ENCODE data around the gene SCLT1. TPM values are rescaled to one million over a fixed set of nuclear protein-coding genes. Genes with fewer than 3 reads are reported as not detected.

SCLT1 gene
- total RNA-seq, 2 donors from 2014 or later: 9.9 to 13.8 TPM

DNA sequence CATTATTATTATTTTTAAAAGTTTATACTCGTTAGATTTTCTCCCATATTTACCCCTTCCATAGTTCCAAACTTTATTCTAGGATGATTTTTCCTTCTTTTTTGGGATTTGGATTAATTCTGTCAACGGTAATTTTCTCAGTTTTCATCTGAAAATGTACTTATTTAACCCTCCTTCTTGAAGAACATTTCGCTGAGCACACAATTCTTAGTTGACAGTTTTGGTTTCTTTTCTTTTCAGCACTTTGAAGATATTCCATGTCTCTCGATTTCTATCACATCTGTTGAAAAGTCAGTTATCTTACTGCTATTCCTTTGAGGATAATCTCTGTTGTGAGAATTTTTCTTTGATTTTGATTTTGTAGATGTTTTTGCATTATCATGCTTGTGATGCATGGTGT lies 85.2 kb downstream of the SCLT1 start:
- Histone ChIP-seq H3K27ac (no peak overlapping the region), H3K4me3 (no peak overlapping the region), H3K36me3 (replicated peaks in 1 of 2; ENCODE audit: insufficient read depth in 1 of 2, low read depth in 2 of 2) (no peaks in the 10 kb centered on the region), H3K4me1 (no peaks in the 10 kb centered on the region), H3K9me3 (peaks cover 0 to 8% (median 0%) of the 10 kb centered on the region in 3 donors), H3K27me3 (no peaks in the 10 kb centered on the region)
- DNase-seq (no peak), ATAC-seq (no peak)
- WGBS, 2 donors: 85 to 92% methylated on average over 4 of the region's 4 CpGs
- intact Hi-C loops (cut with DNase I): no loop called here
- TF ChIP-seq, protein P1, sequence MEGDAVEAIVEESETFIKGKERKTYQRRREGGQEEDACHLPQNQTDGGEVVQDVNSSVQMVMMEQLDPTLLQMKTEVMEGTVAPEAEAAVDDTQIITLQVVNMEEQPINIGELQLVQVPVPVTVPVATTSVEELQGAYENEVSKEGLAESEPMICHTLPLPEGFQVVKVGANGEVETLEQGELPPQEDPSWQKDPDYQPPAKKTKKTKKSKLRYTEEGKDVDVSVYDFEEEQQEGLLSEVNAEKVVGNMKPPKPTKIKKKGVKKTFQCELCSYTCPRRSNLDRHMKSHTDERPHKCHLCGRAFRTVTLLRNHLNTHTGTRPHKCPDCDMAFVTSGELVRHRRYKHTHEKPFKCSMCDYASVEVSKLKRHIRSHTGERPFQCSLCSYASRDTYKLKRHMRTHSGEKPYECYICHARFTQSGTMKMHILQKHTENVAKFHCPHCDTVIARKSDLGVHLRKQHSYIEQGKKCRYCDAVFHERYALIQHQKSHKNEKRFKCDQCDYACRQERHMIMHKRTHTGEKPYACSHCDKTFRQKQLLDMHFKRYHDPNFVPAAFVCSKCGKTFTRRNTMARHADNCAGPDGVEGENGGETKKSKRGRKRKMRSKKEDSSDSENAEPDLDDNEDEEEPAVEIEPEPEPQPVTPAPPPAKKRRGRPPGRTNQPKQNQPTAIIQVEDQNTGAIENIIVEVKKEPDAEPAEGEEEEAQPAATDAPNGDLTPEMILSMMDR (IDR thresholded peaks at IDR 0.05): no peak
- no peak for TF ChIP-seq POLR2A (IDR thresholded peaks at IDR 0.05)

DNA sequence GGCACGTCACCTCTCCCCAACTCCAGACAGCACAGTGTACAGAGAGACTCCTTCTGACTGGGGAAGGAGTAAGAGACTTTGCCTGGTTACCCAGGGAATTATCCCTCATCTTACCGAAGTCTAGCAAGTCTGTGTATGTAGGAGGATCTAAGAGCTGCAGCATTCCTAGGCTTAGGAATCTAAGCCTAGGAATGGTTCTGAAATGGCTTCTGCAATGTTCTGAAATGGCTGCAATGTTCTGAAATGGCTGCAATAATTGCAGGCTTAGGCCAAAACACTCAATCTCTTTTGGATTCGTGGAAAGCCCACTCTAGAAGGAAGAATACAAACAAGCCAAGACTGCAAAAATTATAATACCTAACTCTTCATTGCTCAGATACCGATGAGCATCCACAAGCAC lies 106.4 kb downstream of the SCLT1 start:
- no peak overlapping the region for H3K27ac ChIP-seq
- 95 to 99% methylated on average over 4 of the region's 4 CpGs for WGBS, 2 donors

DNA sequence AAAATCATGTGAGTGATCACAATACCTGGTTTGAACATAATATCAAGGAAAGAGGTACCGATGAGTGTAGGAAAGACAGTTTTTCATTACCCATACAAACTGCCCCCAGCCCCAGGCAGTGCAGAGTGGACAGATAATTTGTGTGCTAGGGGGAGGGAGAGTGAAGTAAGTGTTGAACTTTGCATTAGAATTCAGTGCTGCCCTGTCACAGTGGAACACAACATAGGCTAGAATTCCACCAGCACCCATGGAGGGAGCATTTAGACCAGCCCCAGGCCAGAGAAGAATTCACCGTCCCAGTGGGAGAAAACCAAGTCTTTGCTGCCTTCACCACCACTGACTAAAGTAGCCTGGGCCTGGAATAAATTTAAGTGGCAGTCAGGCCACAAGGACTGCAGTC lies 107.3 kb downstream of the SCLT1 start:
- 98 to 100% methylated on average over 2 of the region's 2 CpGs for WGBS, 2 donors
- Histone ChIP-seq H3K27me3 (no peaks in the 10 kb centered on the region), H3K27ac (no peak overlapping the region), H3K4me1 (no peaks in the 10 kb centered on the region), H3K4me3 (no peak overlapping the region), H3K9me3 (no peaks in the 10 kb centered on the region), H3K36me3 (replicated peaks in 1 of 2; ENCODE audit: insufficient read depth in 1 of 2, low read depth in 2 of 2) (no peaks in the 10 kb centered on the region)
- DNase-seq (no peak), ATAC-seq (no peak)
- no peak for TF ChIP-seq POLR2A (IDR thresholded peaks at IDR 0.05)
- TF ChIP-seq, protein P1 (IDR thresholded peaks at IDR 0.05): no peak
- intact Hi-C loops (cut with DNase I): no loop called here

More for the DNA sequence above, 106.4 kb downstream of the SCLT1 start:
- Histone ChIP-seq H3K4me1 (no peaks in the 10 kb centered on the region), H3K4me3 (no peak overlapping the region), H3K36me3 (replicated peaks in 1 of 2; ENCODE audit: insufficient read depth in 1 of 2, low read depth in 2 of 2) (no peaks in the 10 kb centered on the region), H3K27me3 (no peaks in the 10 kb centered on the region), H3K9me3 (no peaks in the 10 kb centered on the region)
- intact Hi-C loops (cut with DNase I): no loop called here
- TF ChIP-seq, protein P1 (IDR thresholded peaks at IDR 0.05): no peak
- TF ChIP-seq POLR2A (IDR thresholded peaks at IDR 0.05): no peak
- no peak for ATAC-seq
- no peak for DNase-seq

DNA sequence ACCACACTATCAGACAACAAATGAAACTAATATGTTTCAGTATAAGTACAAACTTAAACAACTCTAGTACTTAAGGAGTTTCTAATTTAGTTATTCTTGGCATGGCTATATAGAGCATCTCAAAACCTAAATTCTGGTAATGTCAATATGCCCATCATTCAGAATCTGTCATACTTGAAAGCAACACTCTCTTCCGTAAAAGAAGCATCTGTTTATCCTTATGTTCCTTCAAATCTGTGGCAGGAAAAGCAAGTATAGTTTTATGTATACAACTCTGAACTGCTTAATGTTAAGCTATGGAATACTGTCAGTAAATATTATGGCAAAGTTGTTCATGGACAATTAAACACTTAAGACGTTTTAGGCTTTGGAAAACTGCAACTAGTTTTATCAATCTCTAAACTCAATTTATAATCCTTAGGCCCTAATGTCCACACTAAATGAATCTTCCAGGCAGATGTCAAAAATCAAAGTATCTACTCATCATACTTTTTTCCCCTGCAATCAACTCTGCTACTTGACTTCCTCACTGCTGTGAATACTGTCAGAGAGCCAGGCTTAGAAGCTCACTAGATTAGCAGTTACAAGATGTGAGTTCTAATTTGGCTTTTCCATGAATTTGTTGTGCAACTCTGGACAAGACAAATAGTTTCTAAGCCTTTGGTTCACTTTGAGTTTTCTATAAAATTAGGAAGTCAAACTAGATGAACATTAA lies 109.4 kb downstream of the SCLT1 start:
- H3K4me3 ChIP-seq: no peak overlapping the region
- no peaks in the 10 kb centered on the region for H3K36me3 ChIP-seq (replicated peaks in 1 of 2; ENCODE audit: insufficient read depth in 1 of 2, low read depth in 2 of 2)
- ATAC-seq (no peak), DNase-seq (no peak)
- intact Hi-C loops (cut with DNase I): no loop called here
- no peaks in the 10 kb centered on the region for H3K4me1 ChIP-seq
- H3K9me3 ChIP-seq: no peaks in the 10 kb centered on the region
- no peak overlapping the region for H3K27ac ChIP-seq
- TF ChIP-seq, protein P1 (IDR thresholded peaks at IDR 0.05): no peak
- no peak for TF ChIP-seq POLR2A (IDR thresholded peaks at IDR 0.05)
- no peaks in the 10 kb centered on the region for H3K27me3 ChIP-seq
- 77 to 88% methylated on average over 2 of the region's 2 CpGs for WGBS, 2 donors

DNA sequence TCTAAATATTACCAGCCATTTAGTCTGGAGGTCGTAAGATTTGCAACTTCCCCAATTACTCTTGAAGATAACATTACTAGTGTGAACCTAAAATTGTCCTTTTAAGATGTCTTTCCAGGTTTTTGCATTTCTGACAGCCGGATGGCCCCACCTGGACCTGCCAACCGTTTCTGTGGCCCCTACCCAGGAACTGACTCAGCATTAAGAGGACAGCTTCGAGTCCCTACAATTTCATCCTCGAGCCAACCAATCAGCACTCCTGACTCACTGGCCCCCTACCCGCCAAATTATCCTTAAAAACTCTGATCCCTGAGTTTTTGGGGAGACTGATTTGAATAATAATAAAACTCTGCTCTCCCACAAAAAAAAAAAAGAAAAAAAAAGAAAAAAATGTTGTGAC lies 112.0 kb downstream of the SCLT1 start:
- WGBS, 2 donors: 90 to 95% methylated on average over 6 of the region's 6 CpGs
- no peaks in the 10 kb centered on the region for H3K9me3 ChIP-seq
- H3K4me3 ChIP-seq: no peak overlapping the region
- H3K27ac ChIP-seq: no peak overlapping the region
- DNase-seq: no peak
- intact Hi-C loops (cut with DNase I): no loop called here
- H3K4me1 ChIP-seq: no peaks in the 10 kb centered on the region
- H3K27me3 ChIP-seq: no peaks in the 10 kb centered on the region
- TF ChIP-seq, protein P1 (IDR thresholded peaks at IDR 0.05): no peak
- TF ChIP-seq POLR2A (IDR thresholded peaks at IDR 0.05): no peak
- no peaks in the 10 kb centered on the region for H3K36me3 ChIP-seq (replicated peaks in 1 of 2; ENCODE audit: insufficient read depth in 1 of 2, low read depth in 2 of 2)
- no peak for ATAC-seq

Measured in body of pancreas (tissue), 4 donors.